GM12865 (cell line): Measurements from ENCODE around the gene SH3BGRL.
"Not testable (repeated sequence)": the region's sequence is repeated elsewhere in the genome, so short reads cannot be mapped to it uniquely, and the experiment has no call there.

Source experiments
- DNase-seq: peaks from one replicate; pipeline ENCODE4 v3.0.0; 2010; ENCODE audit warnings: low read depth
- H3K4me3 ChIP-seq: 2 replicates; pipeline ENCODE4 v1.5.1; 2011; ENCODE audit warnings: mild to moderate bottlenecking, low read depth, low read length, control low read depth
- CTCF ChIP-seq: IDR thresholded peaks from 2 replicates; pipeline ENCODE4 v1.5.1; 2011; ENCODE audit warnings: low read length, control low read depth, low read depth, inconsistent platforms; ENCODE audit not compliant: insufficient read depth; ENCODE audit errors: missing control alignments

Gene SH3BGRL

GRCh38 chrX:81305240-81305639, 103.3 kb downstream of the SH3BGRL start:
- TF ChIP-seq CTCF, result no peak
- no peak for DNase-seq
- H3K4me3 ChIP-seq, result no peak overlapping the region

GRCh38 chrX:81308086-81308829, 106.4 kb downstream of the SH3BGRL start:
- no peak for DNase-seq
- no peak overlapping the region for H3K4me3 ChIP-seq
- no peak for TF ChIP-seq CTCF

- no peak overlapping the region for H3K4me3 ChIP-seq
- DNase-seq, result no peak
- TF ChIP-seq CTCF, result no peak
Measured at GRCh38 chrX:81316163-81316562, 114.3 kb downstream of the SH3BGRL start.

- not testable (repeated sequence) for DNase-seq, H3K4me3 ChIP-seq
Measured at GRCh38 chrX:81331653-81332052, 129.8 kb downstream of the SH3BGRL start.

- DNase-seq, result no peak
- H3K4me3 ChIP-seq, result no peak overlapping the region
- no peak for TF ChIP-seq CTCF
Measured at GRCh38 chrX:81336455-81337152, 134.7 kb downstream of the SH3BGRL start.

- no peak for TF ChIP-seq CTCF
- no peak overlapping the region for H3K4me3 ChIP-seq
- no peak for DNase-seq
Measured at GRCh38 chrX:81337805-81338204, 135.9 kb downstream of the SH3BGRL start.

- no peak overlapping the region for H3K4me3 ChIP-seq
- no peak for DNase-seq
- no peak for TF ChIP-seq CTCF
Measured at GRCh38 chrX:81338924-81339323, 137.0 kb downstream of the SH3BGRL start.

- not testable (repeated sequence) for DNase-seq, H3K4me3 ChIP-seq
Measured at GRCh38 chrX:81345296-81345695, 143.4 kb downstream of the SH3BGRL start.
